MM.1S (cell line): ENCODE results near the gene MAN2A2.

Experiments
- DNase-seq: peaks from one replicate; pipeline ENCODE4 v3.0.0-alpha.2; 2015
- H2AFZ ChIP-seq: fragments of 300-600 bp; sonication (generic); 2 replicates; pipeline ENCODE4 v1.6.0; 2016; ENCODE audit warnings: antibody characterized with exemption, low read length
- H3F3A ChIP-seq: fragments of 300-600 bp; sonication (generic); 2 replicates; pipeline ENCODE4 v1.6.1; 2016; ENCODE audit warnings: mild to moderate bottlenecking, antibody characterized with exemption, low read length, moderate library complexity, mixed read lengths; ENCODE audit not compliant: insufficient read depth
- H3K27ac ChIP-seq: fragments of 300-600 bp; sonication (generic); 2 replicates; pipeline ENCODE4 v1.5.1; 2016; ENCODE audit warnings: mild to moderate bottlenecking, low read length
- H3K27me3 ChIP-seq: fragments of 300-600 bp; sonication (generic); replicated peaks from 2 replicates; pipeline ENCODE4 v1.6.0; 2016; ENCODE audit warnings: low read length; ENCODE audit not compliant: insufficient read depth
- H3K36me3 ChIP-seq: fragments of 300-600 bp; sonication (generic); replicated peaks from 2 replicates; pipeline ENCODE4 v1.6.1; 2016; ENCODE audit warnings: mild to moderate bottlenecking, low read length, mixed read lengths; ENCODE audit not compliant: insufficient read depth
- H3K4me1 ChIP-seq: fragments of 300-600 bp; sonication (generic); 2 replicates; pipeline ENCODE4 v1.6.1; 2016; ENCODE audit warnings: low read length, mixed read lengths
- H3K4me2 ChIP-seq: fragments of 300-600 bp; sonication (generic); 2 replicates; pipeline ENCODE4 v1.6.0; 2016; ENCODE audit warnings: low read depth, low read length
- H3K4me3 ChIP-seq: fragments of 300-600 bp; sonication (generic); 2 replicates; pipeline ENCODE4 v1.5.1; 2016; ENCODE audit warnings: low read length, mixed read lengths
- H3K79me2 ChIP-seq: fragments of 300-600 bp; sonication (generic); 2 replicates; pipeline ENCODE4 v1.6.1; 2016; ENCODE audit warnings: mixed run types, low read length, mixed read lengths
- H3K9ac ChIP-seq: fragments of 300-600 bp; sonication (generic); 2 replicates; pipeline ENCODE4 v1.6.1; 2016; ENCODE audit warnings: low read length, mixed read lengths
- H3K9me2 ChIP-seq: fragments of 300-600 bp; sonication (generic); replicated peaks from 2 replicates; pipeline ENCODE4 v1.6.1; 2016; ENCODE audit warnings: mild to moderate bottlenecking, low read length, mixed read lengths; ENCODE audit not compliant: insufficient read depth
- H3K9me3 ChIP-seq: fragments of 300-600 bp; sonication (generic); replicated peaks from 2 replicates; pipeline ENCODE4 v1.6.1; 2016; ENCODE audit warnings: mild to moderate bottlenecking, low read length, mixed read lengths; ENCODE audit not compliant: insufficient read depth
- H4K20me1 ChIP-seq: fragments of 300-600 bp; sonication (generic); 2 replicates; pipeline ENCODE4 v1.6.1; 2016; ENCODE audit warnings: mild to moderate bottlenecking, low read length, moderate library complexity, mixed read lengths; ENCODE audit not compliant: insufficient read depth
- CTCF ChIP-seq: fragments of 300-600 bp; sonication (generic); IDR thresholded peaks from 2 replicates; pipeline ENCODE4 v1.5.1; 2016; ENCODE audit warnings: antibody characterized with exemption, low read length, mixed read lengths
- EZH2 ChIP-seq: fragments of 300-600 bp; sonication (generic); optimal IDR thresholded peaks from 2 replicates; pipeline ENCODE3; 2017; ENCODE audit warnings: low read depth, mild to moderate bottlenecking, antibody characterized with exemption, low read length, mixed read lengths
- EZH2phosphoT487 ChIP-seq: fragments of 300-600 bp; sonication (generic); IDR thresholded peaks from 2 replicates; pipeline ENCODE4 v1.6.1; 2018; ENCODE audit warnings: antibody characterized with exemption, low read length

MAN2A2 gene

GRCh38 chr15:90915216-90915807 is 12.2 kb downstream of the MAN2A2 start:
- no peak overlapping the region for H3K4me2 ChIP-seq
- peaks cover 3% of the 10 kb centered on the region; the same call in 1 of the 2 replicates for H3K36me3 ChIP-seq
- no peaks in the 10 kb centered on the region for H3K9me2 ChIP-seq
- H2AFZ ChIP-seq = no peak overlapping the region
- H3K27me3 ChIP-seq = no peaks in the 10 kb centered on the region
- no peak overlapping the region for H3K9ac ChIP-seq
- H3F3A ChIP-seq = no peaks in the 10 kb centered on the region
- no peaks in the 10 kb centered on the region for H4K20me1 ChIP-seq
- H3K4me1 ChIP-seq = no peaks in the 10 kb centered on the region
- no peaks in the 10 kb centered on the region for H3K9me3 ChIP-seq
- H3K27ac ChIP-seq = no peak overlapping the region
- TF ChIP-seq CTCF = no peak
- TF ChIP-seq EZH2phosphoT487 = no peak
- no peak for TF ChIP-seq EZH2
- no peak for DNase-seq
- H3K4me3 ChIP-seq = no peak overlapping the region
- H3K79me2 ChIP-seq = no peaks in the 10 kb centered on the region

- H3K79me2 ChIP-seq = no peaks in the 10 kb centered on the region
- no peaks in the 10 kb centered on the region for H3K9me3 ChIP-seq
- H3K4me1 ChIP-seq = no peaks in the 10 kb centered on the region
- DNase-seq = no peak
- H3K9ac ChIP-seq = no peak overlapping the region
- H4K20me1 ChIP-seq = no peaks in the 10 kb centered on the region
- H3K4me2 ChIP-seq = no peak overlapping the region
- no peak overlapping the region for H3K27ac ChIP-seq
- H2AFZ ChIP-seq = no peak overlapping the region
- H3K36me3 ChIP-seq = peaks cover 3% of the 10 kb centered on the region; the same call in 1 of the 2 replicates
- no peaks in the 10 kb centered on the region for H3K9me2 ChIP-seq
- H3K27me3 ChIP-seq = no peaks in the 10 kb centered on the region
- no peak overlapping the region for H3K4me3 ChIP-seq
- TF ChIP-seq EZH2 (no peak), EZH2phosphoT487 (no peak), CTCF (no peak)
- H3F3A ChIP-seq = no peaks in the 10 kb centered on the region
Measured at GRCh38 chr15:90915808-90916440, 12.8 kb downstream of the MAN2A2 start.

GRCh38 chr15:90916461-90916860 is 13.4 kb downstream of the MAN2A2 start:
- no peaks in the 10 kb centered on the region for H3K9me3 ChIP-seq
- no peak for TF ChIP-seq EZH2
- no peak for TF ChIP-seq CTCF
- TF ChIP-seq EZH2phosphoT487 = no peak
- no peak overlapping the region for H3K9ac ChIP-seq
- no peak overlapping the region for H3K4me2 ChIP-seq
- no peak for DNase-seq
- no peaks in the 10 kb centered on the region for H3K27me3 ChIP-seq
- H3F3A ChIP-seq = no peaks in the 10 kb centered on the region
- H3K4me1 ChIP-seq = no peaks in the 10 kb centered on the region
- H2AFZ ChIP-seq = no peak overlapping the region
- H4K20me1 ChIP-seq = no peaks in the 10 kb centered on the region
- H3K36me3 ChIP-seq = peaks cover 3% of the 10 kb centered on the region; the same call in 1 of the 2 replicates
- no peak overlapping the region for H3K4me3 ChIP-seq
- H3K79me2 ChIP-seq = no peaks in the 10 kb centered on the region
- H3K27ac ChIP-seq = no peak overlapping the region
- no peaks in the 10 kb centered on the region for H3K9me2 ChIP-seq
